ENCODE measurements around the gene ZC3H12A.

The ZC3H12A gene

DNA sequence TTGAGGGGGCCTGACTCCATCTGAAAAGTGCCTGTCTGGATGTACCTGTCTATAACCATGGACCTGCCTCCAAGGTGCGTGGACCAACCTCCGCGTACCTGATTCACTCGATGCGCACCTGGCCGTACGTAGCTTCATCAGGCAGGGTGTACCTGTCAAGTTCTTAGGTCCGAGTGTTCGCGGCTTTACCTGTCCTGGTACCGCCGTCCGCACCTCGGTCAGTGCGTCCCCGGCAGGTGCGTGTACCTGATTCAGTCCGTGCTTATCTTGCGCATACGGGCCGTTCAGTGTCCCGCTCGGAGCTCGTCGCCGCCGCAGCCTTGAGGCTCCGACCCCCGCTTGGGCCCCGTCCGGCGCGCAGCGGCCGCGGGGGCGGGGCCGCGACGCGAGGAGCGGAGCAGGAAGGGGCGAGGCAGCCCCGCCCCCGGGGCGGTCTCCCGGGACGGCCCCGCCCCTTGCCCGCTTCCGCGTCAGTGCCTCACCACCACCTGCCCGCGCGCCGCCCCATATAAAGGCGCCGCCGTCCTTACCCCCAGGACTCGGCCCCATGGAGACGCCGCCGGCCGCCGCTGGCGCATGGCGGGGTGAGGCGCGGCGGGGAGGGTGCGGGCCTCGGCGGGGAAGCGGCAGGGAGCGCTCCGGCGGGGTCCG is at the start of gene ZC3H12A:
ZC3H12A (plus strand) TSS at position 535 of the 651 bp plus-strand sequence. CDS start 917 bp downstream, outside the sequence.
- peak within 1 kb of the TSS; percentile 98 for H3K27ac Mint-ChIP-seq
- H3K4me1 Mint-ChIP-seq (ENCODE audit: low read depth): peaks cover 48% of the 10 kb centered on the region
- H3K36me3 Mint-ChIP-seq: peaks cover 20% of the 10 kb centered on the region
- H3K27me3 Mint-ChIP-seq: no peaks in the 10 kb centered on the region
- no peaks in the 10 kb centered on the region for H3K9me3 Mint-ChIP-seq (ENCODE audit: low read depth)
- H3K4me3 Mint-ChIP-seq: peak within 1 kb of the TSS; percentile 99

DNA sequence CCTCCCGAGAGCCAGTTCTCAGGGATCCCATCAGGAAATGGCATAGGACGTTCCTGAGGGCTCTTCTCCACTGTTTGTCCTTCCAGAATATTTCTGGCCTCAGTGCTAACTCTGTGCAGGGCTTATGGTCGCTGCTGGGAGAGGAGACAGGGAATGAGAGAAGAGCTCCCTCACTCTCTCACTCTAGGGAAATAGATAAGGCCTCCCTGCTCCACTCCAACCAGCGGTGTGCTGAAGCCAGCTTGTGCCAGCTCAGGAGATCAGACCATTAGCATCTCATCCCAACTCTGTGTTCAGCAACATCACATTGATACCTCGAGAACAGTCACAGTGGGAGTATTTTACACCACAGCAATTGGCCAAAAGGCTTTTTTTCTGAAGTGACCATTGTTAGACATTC is 49.2 kb upstream of the ZC3H12A start:
- H3K36me3 Mint-ChIP-seq: no peaks in the 10 kb centered on the region
- H3K9me3 Mint-ChIP-seq (ENCODE audit: low read depth): no peaks in the 10 kb centered on the region
- H3K27me3 Mint-ChIP-seq: peaks cover 18% of the 10 kb centered on the region
- H3K4me1 Mint-ChIP-seq (ENCODE audit: low read depth): no peaks in the 10 kb centered on the region
- H3K27ac Mint-ChIP-seq: no peak overlapping the region
- no peak overlapping the region for H3K4me3 Mint-ChIP-seq

- Mint-ChIP-seq H3K27me3 (peaks cover 12% of the 10 kb centered on the region), H3K9me3 (ENCODE audit: low read depth) (no peaks in the 10 kb centered on the region), H3K27ac (no peak overlapping the region), H3K36me3 (no peaks in the 10 kb centered on the region), H3K4me1 (ENCODE audit: low read depth) (no peaks in the 10 kb centered on the region), H3K4me3 (no peak overlapping the region)
These were observed 45.4 kb upstream of the ZC3H12A start for GRCh38 chr1:37429029-37429428.

DNA sequence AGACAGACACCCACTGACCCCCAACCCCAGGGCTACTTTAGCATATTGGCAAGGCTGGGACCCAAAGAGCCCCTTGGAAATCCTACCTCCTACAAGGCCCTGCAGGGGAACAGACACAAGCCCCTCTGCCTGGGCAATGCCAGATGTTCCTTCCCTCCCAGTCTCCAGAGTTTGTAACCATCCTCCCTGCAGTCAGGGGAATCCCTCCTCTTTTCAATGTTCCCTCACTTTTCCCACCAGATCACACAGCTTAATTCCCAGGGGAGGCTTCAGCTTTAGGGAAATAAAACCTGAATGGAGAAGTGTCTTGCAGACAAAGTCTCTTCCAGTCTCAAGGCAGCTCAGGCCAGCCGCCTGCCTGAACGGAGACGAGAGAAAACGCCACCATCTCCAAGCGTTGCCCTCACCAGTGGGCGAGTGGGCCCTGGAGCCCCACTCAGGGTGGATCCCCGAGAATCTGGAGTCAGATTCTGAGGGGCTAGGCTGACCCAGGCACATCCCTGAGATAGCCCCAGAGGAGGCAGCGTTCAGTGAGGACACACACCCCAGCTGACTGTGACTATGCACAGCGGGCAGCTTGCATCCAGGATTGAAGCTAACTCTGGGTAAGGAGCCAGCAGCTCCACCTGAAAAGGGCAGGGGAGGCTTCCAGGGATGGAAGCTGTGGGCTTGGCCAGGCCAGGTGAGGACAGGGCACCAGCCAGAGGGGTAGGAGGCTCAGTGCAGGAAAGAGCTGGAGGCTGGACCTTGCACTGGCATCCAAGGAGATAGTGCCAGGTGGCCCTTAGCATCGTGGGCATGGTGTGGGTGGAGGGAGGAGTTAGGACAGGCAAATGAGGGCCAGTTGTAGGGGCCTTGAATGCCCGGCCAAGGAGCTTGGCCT is 44.0 kb upstream of the ZC3H12A start:
- H3K27me3 Mint-ChIP-seq: peaks cover 16% of the 10 kb centered on the region
- H3K4me1 Mint-ChIP-seq (ENCODE audit: low read depth): no peaks in the 10 kb centered on the region
- H3K4me3 Mint-ChIP-seq: no peak overlapping the region
- H3K27ac Mint-ChIP-seq: no peak overlapping the region
- no peaks in the 10 kb centered on the region for H3K9me3 Mint-ChIP-seq (ENCODE audit: low read depth)
- H3K36me3 Mint-ChIP-seq: no peaks in the 10 kb centered on the region

DNA sequence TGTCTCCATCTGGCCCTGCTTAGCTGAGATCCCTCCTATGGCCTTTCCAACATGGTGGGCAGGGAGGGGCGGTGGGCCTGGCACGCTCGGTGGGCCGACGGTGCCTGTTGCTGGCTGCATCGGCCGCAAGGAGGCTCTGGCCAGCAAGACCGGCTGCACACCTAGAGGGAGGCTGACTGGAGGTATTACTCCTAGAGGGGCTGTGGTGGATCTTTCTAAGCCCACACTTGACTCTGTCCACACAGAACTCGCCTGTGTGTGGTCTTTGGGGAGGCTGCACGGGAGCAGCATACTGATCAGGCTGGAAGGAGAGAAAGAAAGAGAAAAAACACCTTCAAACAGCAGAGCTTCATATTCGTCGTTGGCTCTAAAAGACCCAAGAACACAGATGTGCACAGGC is 41.7 kb upstream of the ZC3H12A start:
- Mint-ChIP-seq H3K4me1 (ENCODE audit: low read depth) (no peaks in the 10 kb centered on the region), H3K9me3 (ENCODE audit: low read depth) (no peaks in the 10 kb centered on the region), H3K4me3 (no peak overlapping the region), H3K36me3 (no peaks in the 10 kb centered on the region), H3K27me3 (peaks cover 16% of the 10 kb centered on the region), H3K27ac (no peak overlapping the region)

DNA sequence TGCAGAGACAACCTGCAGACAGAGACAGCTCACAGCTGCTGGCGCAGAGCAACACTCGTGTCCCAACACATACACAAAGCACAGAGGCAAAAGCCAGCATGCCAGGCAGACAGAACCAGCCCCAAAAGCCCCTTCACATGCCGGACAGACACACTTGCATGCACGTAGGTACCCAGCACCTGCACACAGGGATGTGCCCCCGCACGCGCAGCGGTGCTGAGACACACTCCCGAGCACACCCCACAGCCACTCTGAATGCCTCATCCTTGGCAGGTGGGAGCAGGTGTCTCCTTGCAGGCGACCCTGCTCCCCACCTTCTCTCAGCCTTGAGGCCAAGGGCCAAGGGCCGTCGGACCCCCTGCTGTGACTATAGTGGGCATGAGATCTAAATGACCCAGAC is 41.2 kb upstream of the ZC3H12A start:
- no peaks in the 10 kb centered on the region for H3K36me3 Mint-ChIP-seq
- no peak overlapping the region for H3K4me3 Mint-ChIP-seq
- H3K9me3 Mint-ChIP-seq (ENCODE audit: low read depth): no peaks in the 10 kb centered on the region
- peaks cover 16% of the 10 kb centered on the region for H3K27me3 Mint-ChIP-seq
- no peaks in the 10 kb centered on the region for H3K4me1 Mint-ChIP-seq (ENCODE audit: low read depth)
- no peak overlapping the region for H3K27ac Mint-ChIP-seq

DNA sequence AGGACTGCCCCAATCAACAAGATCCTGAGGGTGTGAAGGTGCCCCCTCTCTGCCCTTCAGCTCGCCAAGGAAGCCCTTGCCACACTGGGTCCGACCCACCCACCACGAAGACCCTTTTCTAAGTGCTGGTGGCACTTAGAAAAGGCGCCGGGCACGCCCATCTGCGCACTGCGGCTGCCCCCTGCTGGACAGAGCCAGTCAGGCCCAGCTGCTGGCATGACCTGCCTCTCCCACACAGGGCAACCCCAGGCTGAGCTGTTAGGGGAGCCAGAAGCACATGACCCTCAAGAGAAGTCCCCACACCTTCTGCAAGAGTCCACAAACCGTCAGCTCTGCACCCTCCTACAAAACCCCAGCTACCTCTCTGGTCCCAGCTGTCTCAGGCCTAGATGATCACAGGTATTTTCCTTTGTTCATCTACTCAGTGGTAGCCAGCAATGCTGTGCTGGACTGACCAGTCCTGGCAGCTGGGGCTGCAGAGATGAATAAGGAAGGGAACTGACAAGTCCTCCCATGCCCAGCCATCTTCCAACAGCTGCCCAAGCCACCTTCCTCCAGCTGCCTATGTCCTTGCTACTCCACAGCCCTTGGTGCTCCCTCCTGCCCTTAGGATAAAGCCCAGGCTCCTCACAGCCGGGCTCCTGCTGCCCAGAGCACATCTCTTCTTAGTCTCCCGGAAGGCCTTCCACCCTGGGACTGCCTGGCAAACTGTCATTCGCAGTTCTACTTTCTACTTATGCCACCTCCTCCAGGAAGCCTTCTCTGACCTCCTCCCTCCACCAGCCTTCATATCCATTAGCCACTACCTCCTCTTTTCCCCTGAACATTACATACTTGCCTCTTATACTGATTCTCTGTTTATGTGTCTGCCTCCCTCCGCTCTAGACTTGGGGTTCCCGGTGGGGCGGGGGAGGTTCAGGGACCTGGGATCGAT is 39.8 kb upstream of the ZC3H12A start:
- H3K27me3 Mint-ChIP-seq: peaks cover 16% of the 10 kb centered on the region

GRCh38 chr1:37437087-37437486 is 37.3 kb upstream of the ZC3H12A start:
- Mint-ChIP-seq H3K4me1 (ENCODE audit: low read depth) (no peaks in the 10 kb centered on the region), H3K9me3 (ENCODE audit: low read depth) (no peaks in the 10 kb centered on the region), H3K36me3 (no peaks in the 10 kb centered on the region), H3K27ac (no peak overlapping the region), H3K4me3 (no peak overlapping the region), H3K27me3 (peaks cover 12% of the 10 kb centered on the region)

More for the DNA sequence above, 39.8 kb upstream of the ZC3H12A start:
- H3K36me3 Mint-ChIP-seq: no peaks in the 10 kb centered on the region
- H3K4me1 Mint-ChIP-seq (ENCODE audit: low read depth): no peaks in the 10 kb centered on the region
- H3K4me3 Mint-ChIP-seq: no peak overlapping the region
- H3K27ac Mint-ChIP-seq: no peak overlapping the region
- H3K9me3 Mint-ChIP-seq (ENCODE audit: low read depth): no peaks in the 10 kb centered on the region

GRCh38 chr1:37438037-37438868 is 36.1 kb upstream of the ZC3H12A start:
- Mint-ChIP-seq H3K4me3 (no peak overlapping the region), H3K27me3 (peaks cover 14% of the 10 kb centered on the region), H3K36me3 (no peaks in the 10 kb centered on the region), H3K4me1 (ENCODE audit: low read depth) (no peaks in the 10 kb centered on the region), H3K9me3 (ENCODE audit: low read depth) (no peaks in the 10 kb centered on the region), H3K27ac (no peak overlapping the region)

- H3K36me3 Mint-ChIP-seq: no peaks in the 10 kb centered on the region
- H3K4me3 Mint-ChIP-seq: no peak overlapping the region
- H3K4me1 Mint-ChIP-seq (ENCODE audit: low read depth): no peaks in the 10 kb centered on the region
- H3K27me3 Mint-ChIP-seq: peaks cover 14% of the 10 kb centered on the region
- H3K9me3 Mint-ChIP-seq (ENCODE audit: low read depth): no peaks in the 10 kb centered on the region
- H3K27ac Mint-ChIP-seq: no peak overlapping the region
These were observed 35.5 kb upstream of the ZC3H12A start for GRCh38 chr1:37438869-37439343.

DNA sequence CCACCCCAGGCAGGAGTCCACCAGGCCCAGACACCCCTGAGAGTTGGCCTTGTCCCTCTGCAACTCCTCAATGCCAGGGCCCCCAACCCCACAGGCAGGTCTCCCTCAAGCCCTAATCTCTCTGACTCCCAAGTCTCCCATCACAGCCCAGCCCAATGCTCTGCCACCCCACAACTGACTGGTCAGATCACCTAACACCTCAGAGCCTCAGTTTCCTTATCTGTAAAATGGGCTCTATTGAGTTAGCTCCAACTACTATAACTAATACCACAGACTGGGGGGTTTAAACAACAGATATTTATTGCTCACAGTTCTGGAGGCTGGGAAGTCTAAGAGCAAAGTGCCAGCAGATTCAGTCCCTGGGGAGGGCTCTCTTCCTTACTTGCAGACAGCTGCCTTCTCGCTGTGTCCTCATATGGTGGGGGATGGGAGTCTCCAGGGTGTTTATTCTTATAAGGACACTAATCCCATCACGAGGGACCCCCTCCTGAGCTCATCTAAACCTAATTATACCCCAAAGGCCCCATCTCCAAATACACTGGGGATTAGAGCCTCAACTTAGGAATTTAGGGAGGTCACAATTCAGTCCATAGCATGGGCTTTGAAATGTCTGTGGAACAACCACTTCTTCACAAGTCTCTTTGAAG is 34.9 kb upstream of the ZC3H12A start:
- Mint-ChIP-seq H3K4me1 (ENCODE audit: low read depth) (no peaks in the 10 kb centered on the region), H3K4me3 (no peak overlapping the region), H3K27ac (no peak overlapping the region), H3K36me3 (no peaks in the 10 kb centered on the region), H3K9me3 (ENCODE audit: low read depth) (no peaks in the 10 kb centered on the region), H3K27me3 (peaks cover 14% of the 10 kb centered on the region)

GRCh38 chr1:37441490-37441889 is 32.9 kb upstream of the ZC3H12A start:
- Mint-ChIP-seq H3K27me3 (peaks cover 10% of the 10 kb centered on the region), H3K27ac (no peak overlapping the region), H3K4me3 (no peak overlapping the region), H3K4me1 (ENCODE audit: low read depth) (no peaks in the 10 kb centered on the region), H3K36me3 (no peaks in the 10 kb centered on the region), H3K9me3 (ENCODE audit: low read depth) (no peaks in the 10 kb centered on the region)

- H3K9me3 Mint-ChIP-seq (ENCODE audit: low read depth): no peaks in the 10 kb centered on the region
- H3K36me3 Mint-ChIP-seq: no peaks in the 10 kb centered on the region
- H3K4me3 Mint-ChIP-seq: no peak overlapping the region
- no peak overlapping the region for H3K27ac Mint-ChIP-seq
- H3K4me1 Mint-ChIP-seq (ENCODE audit: low read depth): no peaks in the 10 kb centered on the region
- peaks cover 10% of the 10 kb centered on the region for H3K27me3 Mint-ChIP-seq
These were observed 32.2 kb upstream of the ZC3H12A start for GRCh38 chr1:37442139-37442538.

Measured in activated naive CD8-positive, alpha-beta T cell (primary cell).